RWPE1 (cell line): ENCODE data around the gene CALY.

ENCODE experiments used
- CTCF ChIA-PET: fragments of 350-600 bp; sonication (Branson Sonifier 250); formaldehyde crosslinking; extraction: SDS; loops from one replicate; lab custom pipeline; 2021; lab: Yijun Ruan, JAX
- POLR2A ChIA-PET: fragments of 400-600 bp; formaldehyde crosslinking; extraction: SDS; loops from one replicate; lab custom pipeline; 2020; ENCODE audit warnings: antibody characterized with exemption; ENCODE audit not compliant: low non-redundant PET; lab: Yijun Ruan, JAX
- DNase-seq: peaks from one replicate; pipeline ENCODE4 v3.0.0; 2012; ENCODE audit warnings: low spot score
- H3K27ac ChIP-seq: fragments of 450-650 bp; 2 replicates; pipeline ENCODE4 v1.5.1; 2017
- CTCF ChIP-seq: fragments of 450-650 bp; conservative IDR thresholded peaks from 2 replicates; pipeline ENCODE4 v1.5.1; 2017; ENCODE audit warnings: low read depth, mild to moderate bottlenecking

CALY gene

GRCh38 chr10:133306941-133307379 lies 29.7 kb downstream of the CALY start:
- ChIA-PET CTCF (interaction anchor here (0.6 to 1.8 kb wide), 8 partner anchors 11 to 1070 kb away, joined by 3 to 14 read pairs (median 4); partner anchors contain the start of gene FUOM), POLR2A (no interaction called here)
- peak overlapping the region; percentile 92 for H3K27ac ChIP-seq
- no peak for TF ChIP-seq CTCF
- DNase-seq: no peak

GRCh38 chr10:133306097-133306476 lies 30.6 kb downstream of the CALY start:
- POLR2A ChIA-PET: no interaction called here

GRCh38 chr10:133303206-133303605 lies 33.5 kb downstream of the CALY start:
- ChIA-PET CTCF (interaction anchor here (0.6 kb wide), 1 partner anchor 254 kb away, joined by 3 read pairs; no protein-coding TSS in a partner anchor), POLR2A (no interaction called here)
- no peak for DNase-seq
- TF ChIP-seq CTCF: no peak
- H3K27ac ChIP-seq: no peak overlapping the region

More at GRCh38 chr10:133306097-133306476, 30.6 kb downstream of the CALY start:
- DNase-seq: no peak
- CTCF ChIA-PET: interaction anchor here (1.2 kb wide), 1 partner anchor 24 kb away, joined by 4 read pairs; no protein-coding TSS in a partner anchor
- H3K27ac ChIP-seq: peak overlapping the region; percentile 92; the same call in 1 of the 2 replicates
- TF ChIP-seq CTCF: no peak

GRCh38 chr10:133302230-133302629 lies 34.5 kb downstream of the CALY start:
- ChIA-PET POLR2A (no interaction called here), CTCF (no interaction called here)
- H3K27ac ChIP-seq: no peak overlapping the region
- TF ChIP-seq CTCF: no peak
- no peak for DNase-seq

GRCh38 chr10:133299738-133300137 lies 37.0 kb downstream of the CALY start:
- no peak for DNase-seq
- H3K27ac ChIP-seq: no peak overlapping the region
- no peak for TF ChIP-seq CTCF
- CTCF ChIA-PET: interaction anchor here (0.7 to 1.2 kb wide), 3 partner anchors 10 to 84 kb away, joined by 3 to 4 read pairs (median 3); no protein-coding TSS in a partner anchor
- POLR2A ChIA-PET: no interaction called here

GRCh38 chr10:133299224-133299623 lies 37.5 kb downstream of the CALY start:
- TF ChIP-seq CTCF: no peak
- POLR2A ChIA-PET: no interaction called here
- DNase-seq: no peak
- no peak overlapping the region for H3K27ac ChIP-seq
- CTCF ChIA-PET: interaction anchor here (1.2 kb wide), 1 partner anchor 10 kb away, joined by 3 read pairs; no protein-coding TSS in a partner anchor
